HepG2 (cell line): ENCODE data around the gene TUT1. TPM values are rescaled to one million over a fixed set of nuclear protein-coding genes. Genes with fewer than 3 reads are reported as not detected.

Source experiments
- BRCA1 ChIP-seq: sonication (generic); formaldehyde crosslinking; IDR thresholded peaks from 2 replicates; pipeline ENCODE4 v1.4.0; 2020; ENCODE audit warnings: missing genetic modification reagents
- GLI4 ChIP-seq: sonication (generic); formaldehyde crosslinking; IDR thresholded peaks from 2 replicates; pipeline ENCODE4 v1.5.1; 2020; ENCODE audit warnings: missing genetic modification reagents, mild to moderate bottlenecking, moderate library complexity, borderline replicate concordance
- GPBP1L1 ChIP-seq: sonication (generic); formaldehyde crosslinking; IDR thresholded peaks from 2 replicates; pipeline ENCODE4 v1.5.0; 2020; ENCODE audit warnings: mild to moderate bottlenecking, missing genetic modification reagents
- MAX ChIP-seq: IDR thresholded peaks from 2 replicates; pipeline ENCODE4 v1.6.1; 2012; ENCODE audit warnings: inconsistent platforms
- MXI1 ChIP-seq: IDR thresholded peaks from 3 replicates; pipeline ENCODE4 v1.6.1; 2012; ENCODE audit warnings: low read depth, low read length, inconsistent platforms, borderline replicate concordance
- NFYC ChIP-seq: IDR thresholded peaks from 2 replicates; pipeline ENCODE4 v1.6.1; 2016; ENCODE audit warnings: missing genetic modification reagents, missing compliant biosample characterization
- RFX5 ChIP-seq: IDR thresholded peaks from 2 replicates; pipeline ENCODE4 v1.6.1; 2011; ENCODE audit warnings: low read depth, low read length, improper control_type of control experiment
- SPEN ChIP-seq: sonication (generic); formaldehyde crosslinking; IDR thresholded peaks from 2 replicates; pipeline ENCODE4 v1.5.1; 2020; ENCODE audit warnings: low read depth, mild to moderate bottlenecking, missing genetic modification reagents
- ZNF337 ChIP-seq: sonication (generic); formaldehyde crosslinking; IDR thresholded peaks from 2 replicates; pipeline ENCODE4 v1.5.1; 2020; ENCODE audit warnings: missing genetic modification reagents, low read depth, mild to moderate bottlenecking, borderline replicate concordance
- ZNF431 ChIP-seq: sonication (generic); formaldehyde crosslinking; IDR thresholded peaks from 2 replicates; pipeline ENCODE4 v1.9.0; 2022; ENCODE audit warnings: missing genetic modification reagents, low read depth, mild to moderate bottlenecking, borderline replicate concordance
- ZNF597 ChIP-seq: sonication (generic); formaldehyde crosslinking; IDR thresholded peaks from 2 replicates; pipeline ENCODE4 v1.5.0; 2020; ENCODE audit warnings: missing genetic modification reagents
- polyA plus RNA-seq, 8 experiments: library from polyadenylated mRNA; depleted of rRNA in 3 of 8; stranded (reverse) in 7 of 8; unstranded in 1 of 8; fragments of >200 nt; fragmentation: Illumina TruSeq in 4 of 8; extraction: Trizol in 4 of 8; gene quantifications; 2 replicates each; pipeline versions ENCODE4 v1.2.1 to v1.2.3, GENCODE V29; 2011 to 2016; ENCODE audit warnings: low read depth in 4 of 8, missing spikeins in 1 of 8, mixed read lengths in 1 of 8; ENCODE audit not compliant: insufficient read depth in 1 of 8
- total RNA-seq, 5 experiments: library from RNA; depleted of rRNA; stranded (reverse); fragments of >200 nt; fragmentation: Illumina TruSeq; extraction: Trizol; gene quantifications; 2 replicates each; pipeline ENCODE4 v1.2.3, GENCODE V29; 2016; ENCODE audit warnings: low read depth in 1 of 5
- TF ChIP-seq, protein P1 (sequence below): sonication (generic); formaldehyde crosslinking; conservative IDR thresholded peaks from 2 replicates; pipeline ENCODE4 v1.4.0; 2020; ENCODE audit warnings: missing genetic modification reagents
- TF ChIP-seq, protein P2 (sequence below): sonication (generic); formaldehyde crosslinking; IDR thresholded peaks from 2 replicates; pipeline ENCODE4 v1.9.0; 2021; ENCODE audit warnings: missing genetic modification reagents, borderline replicate concordance
- TF ChIP-seq, protein P3 (sequence below): sonication (generic); formaldehyde crosslinking; IDR thresholded peaks from 2 replicates; pipeline ENCODE4 v1.5.0; 2020; ENCODE audit warnings: missing genetic modification reagents
- TF ChIP-seq, protein P4 (sequence below): sonication (generic); formaldehyde crosslinking; IDR thresholded peaks from 2 replicates; pipeline ENCODE4 v1.4.0; 2020; ENCODE audit warnings: missing genetic modification reagents, borderline replicate concordance

TUT1 gene
- total and polyA plus RNA-seq, 2 of the 13 experiments (the other 11 are each of a cell fraction or from before 2014, with no cell fraction given) = 9.7 to 14.3 TPM

DNA sequence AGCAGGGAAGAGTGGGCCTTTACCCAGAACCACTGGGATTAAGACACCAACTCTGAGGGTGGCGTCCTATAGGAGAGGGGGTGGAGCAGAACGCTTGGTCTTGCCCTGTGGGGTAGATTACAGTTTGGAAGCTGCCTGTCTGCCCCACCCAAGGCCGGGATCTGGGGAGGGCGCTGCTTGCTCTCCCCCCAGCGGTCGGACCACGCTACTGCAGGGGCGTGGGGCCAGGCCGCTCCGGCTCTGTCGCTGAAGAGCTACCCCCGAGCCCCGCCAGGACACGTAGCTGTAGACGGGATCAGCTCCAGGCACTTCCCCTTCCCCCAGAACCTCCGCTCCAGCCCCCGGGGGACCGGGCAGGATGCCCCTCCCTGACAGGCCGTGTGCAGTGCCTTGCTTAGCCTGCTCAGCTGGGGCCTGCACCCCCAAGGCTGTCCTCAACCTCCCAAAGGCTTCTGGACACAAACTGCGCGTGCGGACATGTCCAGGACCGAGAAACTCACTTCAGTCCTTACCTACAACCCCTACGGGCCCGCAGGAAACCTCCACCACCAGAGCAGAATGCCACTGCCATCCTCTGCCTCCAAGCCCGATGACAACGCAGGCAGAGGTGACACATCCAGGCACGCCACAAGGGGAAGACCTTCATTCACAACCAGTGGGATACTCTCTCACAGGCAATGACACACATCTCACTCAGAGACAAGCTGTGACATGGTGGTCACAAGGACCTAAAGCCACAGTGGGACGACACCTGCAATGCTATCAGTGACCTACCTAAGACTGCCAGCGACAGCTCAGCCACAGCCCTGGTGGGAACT is 48.4 kb downstream of the TUT1 start (continued):
- no peak for TF ChIP-seq GLI4 (CRISPR knock-in tag)
- peak; percentile 5; the same call in 1 of the 3 replicates for TF ChIP-seq MXI1
- TF ChIP-seq SPEN (CRISPR knock-in tag) = no peak
- TF ChIP-seq, protein P1, sequence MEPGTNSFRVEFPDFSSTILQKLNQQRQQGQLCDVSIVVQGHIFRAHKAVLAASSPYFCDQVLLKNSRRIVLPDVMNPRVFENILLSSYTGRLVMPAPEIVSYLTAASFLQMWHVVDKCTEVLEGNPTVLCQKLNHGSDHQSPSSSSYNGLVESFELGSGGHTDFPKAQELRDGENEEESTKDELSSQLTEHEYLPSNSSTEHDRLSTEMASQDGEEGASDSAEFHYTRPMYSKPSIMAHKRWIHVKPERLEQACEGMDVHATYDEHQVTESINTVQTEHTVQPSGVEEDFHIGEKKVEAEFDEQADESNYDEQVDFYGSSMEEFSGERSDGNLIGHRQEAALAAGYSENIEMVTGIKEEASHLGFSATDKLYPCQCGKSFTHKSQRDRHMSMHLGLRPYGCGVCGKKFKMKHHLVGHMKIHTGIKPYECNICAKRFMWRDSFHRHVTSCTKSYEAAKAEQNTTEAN (CRISPR knock-in tag) = no peak
- no peak for TF ChIP-seq NFYC (CRISPR knock-in tag)
- TF ChIP-seq ZNF597 (CRISPR knock-in tag) = no peak
- TF ChIP-seq BRCA1 (CRISPR knock-in tag) = no peak
- TF ChIP-seq, protein P2, sequence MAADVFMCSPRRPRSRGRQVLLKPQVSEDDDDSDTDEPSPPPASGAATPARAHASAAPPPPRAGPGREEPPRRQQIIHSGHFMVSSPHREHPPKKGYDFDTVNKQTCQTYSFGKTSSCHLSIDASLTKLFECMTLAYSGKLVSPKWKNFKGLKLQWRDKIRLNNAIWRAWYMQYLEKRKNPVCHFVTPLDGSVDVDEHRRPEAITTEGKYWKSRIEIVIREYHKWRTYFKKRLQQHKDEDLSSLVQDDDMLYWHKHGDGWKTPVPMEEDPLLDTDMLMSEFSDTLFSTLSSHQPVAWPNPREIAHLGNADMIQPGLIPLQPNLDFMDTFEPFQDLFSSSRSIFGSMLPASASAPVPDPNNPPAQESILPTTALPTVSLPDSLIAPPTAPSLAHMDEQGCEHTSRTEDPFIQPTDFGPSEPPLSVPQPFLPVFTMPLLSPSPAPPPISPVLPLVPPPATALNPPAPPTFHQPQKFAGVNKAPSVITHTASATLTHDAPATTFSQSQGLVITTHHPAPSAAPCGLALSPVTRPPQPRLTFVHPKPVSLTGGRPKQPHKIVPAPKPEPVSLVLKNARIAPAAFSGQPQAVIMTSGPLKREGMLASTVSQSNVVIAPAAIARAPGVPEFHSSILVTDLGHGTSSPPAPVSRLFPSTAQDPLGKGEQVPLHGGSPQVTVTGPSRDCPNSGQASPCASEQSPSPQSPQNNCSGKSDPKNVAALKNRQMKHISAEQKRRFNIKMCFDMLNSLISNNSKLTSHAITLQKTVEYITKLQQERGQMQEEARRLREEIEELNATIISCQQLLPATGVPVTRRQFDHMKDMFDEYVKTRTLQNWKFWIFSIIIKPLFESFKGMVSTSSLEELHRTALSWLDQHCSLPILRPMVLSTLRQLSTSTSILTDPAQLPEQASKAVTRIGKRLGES (CRISPR knock-in tag) = no peak
- TF ChIP-seq, protein P3, sequence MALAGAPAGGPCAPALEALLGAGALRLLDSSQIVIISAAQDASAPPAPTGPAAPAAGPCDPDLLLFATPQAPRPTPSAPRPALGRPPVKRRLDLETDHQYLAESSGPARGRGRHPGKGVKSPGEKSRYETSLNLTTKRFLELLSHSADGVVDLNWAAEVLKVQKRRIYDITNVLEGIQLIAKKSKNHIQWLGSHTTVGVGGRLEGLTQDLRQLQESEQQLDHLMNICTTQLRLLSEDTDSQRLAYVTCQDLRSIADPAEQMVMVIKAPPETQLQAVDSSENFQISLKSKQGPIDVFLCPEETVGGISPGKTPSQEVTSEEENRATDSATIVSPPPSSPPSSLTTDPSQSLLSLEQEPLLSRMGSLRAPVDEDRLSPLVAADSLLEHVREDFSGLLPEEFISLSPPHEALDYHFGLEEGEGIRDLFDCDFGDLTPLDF (CRISPR knock-in tag) = no peak
- peak; percentile 55; the same call in 1 of the 2 replicates for TF ChIP-seq ZNF431 (CRISPR knock-in tag)
- TF ChIP-seq ZNF337 (CRISPR knock-in tag) = no peak
- TF ChIP-seq RFX5 = no peak
- peak; percentile 48; the same call in 1 of the 2 replicates for TF ChIP-seq MAX
- no peak for TF ChIP-seq GPBP1L1 (CRISPR knock-in tag)
- TF ChIP-seq, protein P4, sequence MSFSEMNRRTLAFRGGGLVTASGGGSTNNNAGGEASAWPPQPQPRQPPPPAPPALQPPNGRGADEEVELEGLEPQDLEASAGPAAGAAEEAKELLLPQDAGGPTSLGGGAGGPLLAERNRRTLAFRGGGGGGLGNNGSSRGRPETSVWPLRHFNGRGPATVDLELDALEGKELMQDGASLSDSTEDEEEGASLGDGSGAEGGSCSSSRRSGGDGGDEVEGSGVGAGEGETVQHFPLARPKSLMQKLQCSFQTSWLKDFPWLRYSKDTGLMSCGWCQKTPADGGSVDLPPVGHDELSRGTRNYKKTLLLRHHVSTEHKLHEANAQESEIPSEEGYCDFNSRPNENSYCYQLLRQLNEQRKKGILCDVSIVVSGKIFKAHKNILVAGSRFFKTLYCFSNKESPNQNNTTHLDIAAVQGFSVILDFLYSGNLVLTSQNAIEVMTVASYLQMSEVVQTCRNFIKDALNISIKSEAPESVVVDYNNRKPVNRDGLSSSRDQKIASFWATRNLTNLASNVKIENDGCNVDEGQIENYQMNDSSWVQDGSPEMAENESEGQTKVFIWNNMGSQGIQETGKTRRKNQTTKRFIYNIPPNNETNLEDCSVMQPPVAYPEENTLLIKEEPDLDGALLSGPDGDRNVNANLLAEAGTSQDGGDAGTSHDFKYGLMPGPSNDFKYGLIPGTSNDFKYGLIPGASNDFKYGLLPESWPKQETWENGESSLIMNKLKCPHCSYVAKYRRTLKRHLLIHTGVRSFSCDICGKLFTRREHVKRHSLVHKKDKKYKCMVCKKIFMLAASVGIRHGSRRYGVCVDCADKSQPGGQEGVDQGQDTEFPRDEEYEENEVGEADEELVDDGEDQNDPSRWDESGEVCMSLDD (CRISPR knock-in tag) = no peak
